Inflammatory macrophage treated with lipopolysaccharide for 4 hours (primary cell): ENCODE data around the gene TBX3.
A peak's percentile ranks its signal among the peaks of the same experiment; 100 is the strongest.
"Not testable (repeated sequence)": the region's sequence is repeated elsewhere in the genome, so short reads cannot be mapped to it uniquely, and the experiment has no call there.

Source experiments
- DNase-seq: peaks from one replicate; pipeline ENCODE4 v3.0.0-alpha.2; 2020

The TBX3 gene

DNA sequence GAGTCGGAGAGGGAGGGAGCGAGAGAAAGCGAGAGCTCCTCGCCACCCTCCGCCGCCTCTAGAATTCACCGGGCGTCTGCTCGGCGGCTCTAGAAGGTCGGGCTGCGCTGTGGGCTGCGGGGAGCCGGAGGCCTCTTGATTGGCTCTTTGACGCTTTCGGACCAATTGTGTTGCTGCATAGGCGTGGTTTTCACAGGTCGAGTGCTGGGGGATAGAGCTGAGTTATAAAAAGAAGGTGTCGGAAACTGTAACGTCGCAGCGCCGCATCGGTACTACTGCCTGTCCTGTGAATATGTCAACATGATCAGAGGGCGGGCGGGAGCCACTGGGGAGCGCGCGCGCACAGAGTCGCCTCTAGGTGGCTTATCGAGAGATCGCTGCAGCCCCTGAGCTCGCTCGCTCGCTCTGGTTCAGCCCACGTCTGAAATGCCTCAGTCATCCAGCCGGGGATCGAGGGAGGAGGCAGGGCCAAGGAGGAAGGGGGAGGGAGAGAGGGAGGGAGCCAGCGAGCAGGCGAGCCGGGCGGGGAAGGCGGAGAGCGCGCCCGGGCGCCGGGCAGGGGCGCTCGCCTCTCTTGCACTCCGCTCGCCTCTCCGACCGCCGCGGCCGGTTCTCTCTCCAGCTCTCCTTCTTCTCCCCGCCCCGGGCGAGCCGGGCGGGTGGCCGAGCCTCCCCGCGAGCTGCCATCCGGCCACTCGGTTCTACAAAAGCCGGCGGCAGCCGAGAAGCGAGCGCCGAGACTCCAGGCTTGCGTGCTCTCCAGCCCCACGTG is at the start of gene TBX3:
Gene TBX3, minus strand, starts transcription at position 78 of the 772 bp plus-strand sequence. CDS start 975 bp downstream, outside the sequence.
- peak; percentile 60 for DNase-seq

DNA sequence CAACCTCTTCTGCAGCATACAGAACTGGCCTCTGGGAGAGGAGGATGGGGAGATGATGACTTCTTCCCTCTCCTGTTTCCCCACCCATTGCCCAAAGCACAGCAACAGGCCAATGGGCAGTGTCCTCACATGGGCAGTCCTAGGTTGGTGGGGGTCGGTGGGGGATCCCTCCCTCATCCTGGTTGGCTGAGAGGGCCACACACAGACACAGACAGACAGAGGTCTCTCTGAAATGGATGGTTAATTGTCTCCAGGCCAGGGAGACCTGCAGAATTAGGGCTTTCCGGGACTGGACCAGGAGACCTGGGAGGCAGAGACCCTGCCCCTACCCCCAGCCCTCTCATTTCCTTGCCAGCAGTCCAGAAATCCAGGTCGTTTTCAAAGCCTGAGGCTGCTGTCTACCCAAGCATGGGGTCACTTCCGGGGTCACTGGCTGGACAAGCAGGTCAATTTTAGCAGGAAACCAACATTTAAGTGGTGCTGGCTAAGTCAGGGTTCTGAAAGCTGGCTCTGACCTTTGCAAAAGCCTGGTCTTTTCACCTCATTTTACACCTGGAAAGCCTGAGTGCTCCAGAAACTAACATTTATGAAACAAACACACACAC is 48.6 kb upstream of the TBX3 start:
- no peak for DNase-seq

DNA sequence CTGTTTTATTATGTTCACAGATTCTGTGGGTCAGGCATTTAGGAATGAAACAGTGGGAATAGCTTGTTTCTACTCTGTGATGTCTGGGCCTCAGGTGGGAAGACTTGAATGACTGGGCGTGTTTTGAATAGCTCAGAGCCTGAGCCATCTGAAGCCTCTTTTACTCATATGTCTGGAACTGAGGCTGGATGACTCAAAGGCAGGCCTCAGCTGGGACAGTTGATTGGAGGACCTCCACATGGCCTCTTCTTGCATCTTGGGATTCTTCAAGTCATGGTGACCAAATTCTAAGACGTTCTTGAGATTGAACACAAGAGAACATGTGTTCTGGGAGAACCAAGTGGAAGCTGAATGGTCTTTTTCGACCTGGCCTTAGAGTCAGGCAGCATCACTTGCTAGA is 45.8 kb upstream of the TBX3 start:
- DNase-seq: no peak

DNA sequence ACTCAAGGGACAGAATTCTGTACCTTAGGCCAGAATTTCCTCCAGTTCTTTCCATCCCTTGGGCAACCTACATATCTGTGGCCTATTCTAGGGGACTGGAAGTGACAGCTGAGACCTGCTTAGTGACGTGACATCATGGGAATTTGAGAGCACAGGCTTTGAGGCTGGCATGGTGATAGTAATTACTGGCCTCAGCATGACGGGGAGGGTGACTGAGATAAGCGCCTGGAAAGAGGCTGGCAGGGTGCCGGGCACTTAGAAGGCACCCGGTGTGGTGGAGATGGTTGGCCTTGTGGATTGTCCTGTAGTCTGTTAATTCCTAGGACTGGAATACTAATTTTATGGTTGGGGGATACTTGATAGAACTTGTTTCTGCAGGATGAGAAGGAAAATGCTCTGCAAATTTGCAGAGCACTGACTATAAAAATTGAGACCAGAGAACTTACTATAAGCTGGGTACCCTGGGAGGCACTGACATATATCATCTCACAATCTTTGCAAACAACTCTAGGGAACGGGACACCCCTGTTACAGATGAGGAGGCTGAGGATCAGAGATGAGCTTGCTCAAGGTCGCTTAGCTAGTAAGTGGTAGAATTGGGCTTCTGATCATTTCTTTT is 42.2 kb upstream of the TBX3 start:
- DNase-seq: no peak

DNA sequence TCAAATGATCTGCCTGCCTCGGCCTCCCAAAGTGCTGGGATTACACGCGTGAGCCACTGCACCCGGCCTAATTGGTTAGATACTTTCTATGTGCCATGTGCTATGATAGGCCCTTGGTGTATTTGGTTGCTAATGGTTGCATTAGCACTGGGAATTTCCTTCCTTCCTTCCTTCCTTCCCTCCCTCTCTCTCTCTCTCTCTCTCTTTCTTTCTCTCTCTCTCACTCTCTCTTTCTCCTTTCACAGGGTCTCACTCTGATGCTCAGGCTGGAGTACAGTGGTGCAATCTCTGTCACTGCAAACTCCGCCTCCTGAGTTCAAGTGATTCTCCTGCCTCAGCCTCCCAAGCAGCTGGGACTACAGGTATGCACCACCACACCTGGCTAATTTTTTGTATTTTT is 38.2 kb upstream of the TBX3 start:
- not testable (repeated sequence) for DNase-seq

DNA sequence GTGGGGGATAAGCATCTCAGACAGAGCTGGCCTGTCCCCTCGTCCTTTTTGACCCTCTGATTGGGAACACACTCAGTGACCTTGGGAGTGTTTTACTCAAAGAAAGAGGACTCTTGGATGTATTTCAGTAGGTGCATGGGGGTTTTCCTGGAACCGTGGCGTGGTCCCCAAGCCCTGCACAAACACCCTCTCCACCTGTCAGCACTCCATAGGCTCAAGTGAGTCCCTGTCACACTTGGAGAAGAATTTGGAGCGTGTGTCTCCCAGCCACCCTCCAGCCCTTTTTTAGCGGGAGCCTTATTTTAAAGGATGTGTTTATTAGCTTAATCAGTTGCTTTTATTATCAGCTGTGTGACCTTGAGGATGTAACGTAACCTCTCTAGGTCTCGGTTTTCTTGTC is 37.3 kb upstream of the TBX3 start:
- no peak for DNase-seq

DNA sequence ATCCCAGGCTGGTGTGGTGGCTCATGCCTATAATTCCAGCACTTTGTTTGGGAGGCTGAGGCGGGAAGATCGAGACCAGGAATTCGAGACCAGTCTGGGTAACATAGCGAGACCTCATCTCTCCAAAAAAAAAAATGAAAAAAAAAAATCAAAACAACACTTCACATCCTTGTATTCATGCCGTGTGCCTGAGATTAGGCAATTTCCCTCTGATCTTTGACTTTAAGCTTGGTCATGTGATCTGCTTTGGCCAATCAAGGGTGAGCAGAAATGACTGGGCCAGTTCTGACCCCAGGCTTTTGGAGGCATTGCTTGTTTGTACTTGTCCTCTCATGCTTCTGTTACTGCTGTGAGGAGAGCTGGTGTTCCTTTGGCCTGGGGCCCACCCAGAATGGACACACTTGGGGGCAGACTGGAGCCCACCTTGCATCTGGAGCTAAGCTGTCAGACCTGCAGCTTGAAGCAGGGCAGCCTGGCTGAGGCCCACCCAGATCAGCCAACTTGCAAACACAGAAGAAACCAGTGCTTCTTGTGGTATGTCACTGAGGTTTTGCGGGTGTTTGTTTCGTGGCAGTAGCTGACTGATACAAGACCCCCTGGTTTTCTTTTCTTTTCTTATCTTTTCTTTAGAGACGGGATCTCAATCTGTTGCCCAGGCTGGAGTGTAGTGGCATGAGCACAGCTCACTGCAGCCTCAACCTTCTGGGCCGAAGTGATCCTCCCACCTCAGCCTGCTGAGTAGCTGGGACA is 29.7 kb upstream of the TBX3 start:
- no peak for DNase-seq

DNA sequence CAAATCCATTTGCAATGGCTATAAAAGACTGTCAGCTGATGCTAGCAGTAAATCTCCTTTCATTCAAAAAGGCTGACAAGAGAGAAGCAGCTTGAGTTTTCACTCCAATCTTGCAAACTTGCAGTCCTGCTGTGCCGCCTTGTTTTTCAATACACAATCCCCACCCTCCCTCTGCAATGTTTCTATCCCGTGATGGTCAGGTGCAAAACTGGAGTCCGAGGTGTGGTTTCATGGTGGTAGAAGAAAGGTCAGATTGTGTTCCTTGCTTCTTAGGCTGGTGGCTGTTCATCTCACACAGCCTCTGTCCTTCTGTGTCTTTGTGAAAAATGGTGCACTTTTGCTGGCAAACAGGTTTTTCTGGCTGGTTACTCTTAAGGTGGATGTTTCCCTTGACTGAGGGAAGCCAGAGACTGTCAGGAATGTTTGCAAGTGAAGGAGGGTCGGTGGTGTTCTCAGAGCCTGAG is 27.7 kb upstream of the TBX3 start:
- no peak for DNase-seq

DNA sequence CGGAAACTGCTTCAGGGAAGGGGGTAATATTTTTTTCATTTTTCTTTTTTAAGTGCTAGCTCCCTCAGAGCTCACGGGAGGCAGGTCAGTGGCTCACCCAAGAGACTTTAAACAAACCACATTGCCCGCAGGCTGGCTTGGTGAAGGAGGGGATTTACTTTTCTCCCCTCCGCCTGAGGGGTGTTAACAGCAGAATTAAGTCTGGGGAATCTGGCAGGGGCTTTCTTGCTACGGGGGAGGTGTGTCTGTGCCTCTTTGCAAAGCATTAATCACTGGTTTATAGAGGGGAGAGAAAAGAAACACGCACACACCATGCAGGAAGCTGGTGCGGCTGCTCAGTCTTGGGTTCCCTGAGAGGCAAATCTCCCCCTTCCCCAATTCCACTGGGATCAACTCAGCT is 26.2 kb upstream of the TBX3 start:
- no peak for DNase-seq

DNA sequence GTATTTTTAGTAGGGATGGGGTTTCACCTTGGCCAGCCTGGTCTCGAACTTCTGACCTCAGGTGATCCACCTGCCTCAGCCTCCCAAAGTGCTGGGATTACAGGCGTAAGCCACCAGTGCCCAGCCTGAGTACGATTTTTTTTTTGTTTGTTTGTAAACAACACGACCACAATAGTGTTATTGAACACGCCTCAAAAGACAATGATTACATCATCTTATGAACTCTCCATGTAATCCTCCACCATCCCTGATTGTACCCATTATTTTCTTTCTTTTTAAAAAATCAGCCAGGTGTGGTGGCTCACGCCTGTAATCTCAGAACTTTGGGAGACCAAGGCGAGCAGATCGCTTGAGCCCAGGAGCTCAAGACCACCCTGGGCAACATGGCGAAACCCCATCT is 25.1 kb upstream of the TBX3 start:
- no peak for DNase-seq

DNA sequence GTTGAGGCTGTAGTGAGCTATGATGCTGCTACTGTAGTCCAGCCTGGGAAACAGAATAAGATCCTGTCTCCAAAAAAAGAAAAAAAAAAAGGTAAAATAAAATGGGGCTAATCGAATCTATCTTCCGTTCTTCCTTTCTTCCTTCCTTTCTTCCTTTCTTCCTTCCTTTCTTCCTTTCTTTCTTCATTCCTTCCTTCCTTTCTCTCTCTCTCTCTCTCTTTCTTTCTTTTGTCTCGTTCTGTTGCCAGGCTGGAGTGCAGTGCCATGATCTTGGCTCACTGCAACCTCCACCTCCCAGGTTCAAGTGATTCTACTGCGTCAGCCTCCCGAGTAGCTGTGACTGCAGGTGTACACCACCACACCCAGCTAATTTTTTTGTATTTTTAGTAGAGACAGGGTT is 24.6 kb upstream of the TBX3 start:
- not testable (repeated sequence) for DNase-seq

DNA sequence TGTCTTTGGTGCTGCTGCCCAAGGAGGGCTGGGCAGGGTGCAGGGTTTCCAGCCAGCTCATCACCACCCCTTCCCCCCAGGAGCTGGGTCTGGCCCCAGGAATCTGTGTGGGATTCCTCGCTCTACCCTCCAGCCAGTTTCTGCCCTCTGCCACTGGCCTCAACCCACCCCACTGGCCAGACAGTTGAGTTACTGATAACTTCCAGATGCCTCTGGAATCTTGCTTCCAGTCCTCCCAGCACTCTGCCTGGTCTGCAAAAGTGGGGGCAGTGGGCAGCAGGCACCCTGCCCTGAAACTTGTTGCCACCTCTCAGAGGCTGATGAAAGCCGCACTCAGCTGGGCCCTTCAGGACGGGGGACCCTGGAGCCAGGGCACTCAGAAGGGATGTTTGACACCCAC is 20.1 kb upstream of the TBX3 start:
- no peak for DNase-seq

DNA sequence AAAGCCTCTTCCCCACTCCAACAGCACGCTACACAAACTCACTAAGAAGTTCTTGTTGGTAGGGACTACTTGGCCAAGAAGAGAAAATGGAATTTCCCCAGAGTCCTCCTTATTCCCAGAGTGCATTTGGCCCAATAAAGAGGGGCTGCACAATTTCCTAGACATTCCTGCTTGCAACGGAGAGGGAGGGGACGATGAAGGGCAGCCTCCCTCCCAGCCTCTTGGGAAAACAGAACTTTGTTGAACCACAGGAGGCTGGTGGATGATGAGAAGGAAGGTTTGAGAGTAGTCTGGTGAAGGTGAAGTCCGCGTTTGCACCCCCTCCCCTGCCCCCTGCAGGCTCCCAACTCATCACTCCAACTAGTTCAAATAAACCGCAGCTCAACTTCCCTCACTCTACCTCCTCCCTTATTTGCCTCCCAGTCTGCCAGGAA is 19.1 kb upstream of the TBX3 start:
- DNase-seq: no peak

DNA sequence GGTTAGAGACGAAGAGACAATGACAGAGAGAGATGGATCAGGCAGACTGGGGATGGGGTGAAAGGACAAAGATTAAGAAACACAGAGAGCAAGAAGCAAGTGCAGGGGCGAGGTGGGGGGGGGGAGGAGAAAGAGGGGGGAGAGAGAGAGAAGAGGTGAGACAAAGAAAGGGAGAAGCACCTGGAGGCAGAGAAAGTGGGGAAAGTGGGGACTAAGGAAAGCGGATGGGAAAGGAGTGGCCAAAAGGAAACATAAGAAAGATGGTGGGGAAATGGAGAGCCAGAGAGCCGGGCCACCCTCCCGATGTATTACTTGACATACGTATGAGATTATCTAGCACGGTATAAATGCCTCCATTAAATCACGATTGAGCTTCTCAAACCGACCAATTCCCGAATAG is 18.5 kb upstream of the TBX3 start:
- DNase-seq: no peak

DNA sequence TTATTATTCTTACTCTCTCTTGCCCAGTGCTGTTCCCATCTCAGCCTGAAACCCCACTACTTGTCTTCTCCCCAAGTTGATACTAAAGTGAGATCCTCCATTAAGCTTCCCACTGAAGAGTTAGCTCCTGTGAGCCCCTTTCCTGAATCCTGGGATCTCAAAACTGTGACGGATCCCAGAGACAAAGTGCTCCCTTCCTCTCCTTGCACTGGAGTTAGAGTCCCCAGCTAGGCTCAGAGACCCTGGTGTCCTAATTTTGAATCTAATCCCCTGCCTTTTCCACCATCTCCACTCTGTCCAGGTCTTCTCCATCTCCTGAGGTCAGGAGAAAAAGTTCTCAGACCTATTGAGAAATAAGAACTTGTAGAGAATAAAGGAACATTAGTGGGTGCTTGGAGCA is 17.6 kb upstream of the TBX3 start:
- no peak for DNase-seq

DNA sequence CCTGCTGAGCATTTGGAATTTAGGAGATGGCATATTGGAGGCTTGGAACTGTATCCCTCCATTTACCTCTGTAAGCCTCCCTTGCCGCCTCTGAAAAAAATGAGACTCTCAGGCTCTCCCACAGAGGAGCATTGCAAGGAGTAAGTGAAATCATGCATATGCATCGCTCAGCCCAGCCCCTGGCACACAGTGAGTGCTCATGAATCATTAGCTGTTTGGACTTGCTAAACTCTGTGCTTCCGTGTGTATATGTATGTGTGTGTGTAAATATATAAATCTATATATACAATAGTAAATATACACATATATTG is 17.1 kb upstream of the TBX3 start:
- DNase-seq: no peak

DNA sequence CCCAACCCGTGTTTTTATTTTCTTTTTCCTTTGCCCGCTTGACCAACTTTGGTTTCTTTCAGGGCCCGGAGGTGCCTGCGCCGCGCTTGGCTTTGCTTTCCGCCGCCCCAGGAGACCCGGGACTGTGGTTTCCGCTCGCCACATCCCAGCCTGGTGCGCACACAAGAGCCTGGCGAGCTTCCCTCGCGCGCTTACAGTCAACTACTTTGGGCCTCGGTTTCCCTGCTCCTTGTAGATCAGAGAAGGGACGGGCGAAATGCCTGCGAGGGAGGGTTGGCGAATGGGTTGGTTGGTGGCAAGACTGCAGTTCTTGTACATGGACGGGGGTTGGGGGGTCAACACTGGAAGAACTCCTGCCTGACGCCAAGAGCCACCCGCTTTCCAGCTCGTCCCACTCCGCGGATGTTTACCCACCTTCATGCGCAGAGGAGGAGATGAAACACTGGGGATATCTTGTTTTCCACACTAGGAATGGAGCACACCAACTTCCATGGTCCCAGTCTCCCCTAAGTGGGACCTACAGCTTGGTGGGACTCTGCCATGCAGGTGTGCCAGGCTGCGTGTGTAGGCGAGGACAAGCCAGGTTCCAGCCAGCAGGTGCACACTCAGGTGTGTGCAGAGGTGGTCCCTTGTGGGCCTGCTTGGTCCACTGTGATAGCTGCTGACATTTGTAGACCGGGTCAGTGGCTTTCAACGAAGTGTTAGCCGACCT is 16.6 kb upstream of the TBX3 start:
- no peak for DNase-seq

DNA sequence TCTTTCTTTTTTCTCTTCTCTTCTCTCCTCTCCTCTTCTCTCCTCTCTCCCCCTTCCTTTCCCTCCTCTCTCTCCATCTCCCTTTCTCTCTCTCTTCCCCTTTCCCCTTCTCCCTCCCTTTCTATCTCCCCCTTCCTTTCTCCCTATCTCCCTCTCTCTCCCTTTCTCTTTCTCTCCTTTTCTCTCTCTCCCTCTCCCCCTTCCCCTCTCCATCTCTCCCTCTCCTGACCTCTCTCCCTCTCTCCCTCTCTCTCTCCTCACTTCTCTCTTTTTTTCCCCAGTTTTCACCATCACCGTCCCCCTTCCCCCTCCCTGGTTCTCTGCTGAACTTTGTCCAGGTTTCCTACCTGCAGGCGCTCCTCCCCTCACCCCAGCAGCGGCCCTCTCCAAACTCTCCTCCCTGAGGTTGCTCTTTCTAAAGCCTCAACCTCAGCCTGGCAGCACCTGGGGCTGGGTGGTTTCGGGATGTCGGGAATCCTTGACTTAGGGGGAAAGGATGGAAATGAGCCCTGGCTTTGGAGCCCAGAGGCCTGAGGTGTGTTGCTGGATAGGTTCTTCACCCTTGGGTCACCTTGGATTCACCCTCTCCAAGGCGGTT is 14.7 kb upstream of the TBX3 start:
- DNase-seq: no peak

DNA sequence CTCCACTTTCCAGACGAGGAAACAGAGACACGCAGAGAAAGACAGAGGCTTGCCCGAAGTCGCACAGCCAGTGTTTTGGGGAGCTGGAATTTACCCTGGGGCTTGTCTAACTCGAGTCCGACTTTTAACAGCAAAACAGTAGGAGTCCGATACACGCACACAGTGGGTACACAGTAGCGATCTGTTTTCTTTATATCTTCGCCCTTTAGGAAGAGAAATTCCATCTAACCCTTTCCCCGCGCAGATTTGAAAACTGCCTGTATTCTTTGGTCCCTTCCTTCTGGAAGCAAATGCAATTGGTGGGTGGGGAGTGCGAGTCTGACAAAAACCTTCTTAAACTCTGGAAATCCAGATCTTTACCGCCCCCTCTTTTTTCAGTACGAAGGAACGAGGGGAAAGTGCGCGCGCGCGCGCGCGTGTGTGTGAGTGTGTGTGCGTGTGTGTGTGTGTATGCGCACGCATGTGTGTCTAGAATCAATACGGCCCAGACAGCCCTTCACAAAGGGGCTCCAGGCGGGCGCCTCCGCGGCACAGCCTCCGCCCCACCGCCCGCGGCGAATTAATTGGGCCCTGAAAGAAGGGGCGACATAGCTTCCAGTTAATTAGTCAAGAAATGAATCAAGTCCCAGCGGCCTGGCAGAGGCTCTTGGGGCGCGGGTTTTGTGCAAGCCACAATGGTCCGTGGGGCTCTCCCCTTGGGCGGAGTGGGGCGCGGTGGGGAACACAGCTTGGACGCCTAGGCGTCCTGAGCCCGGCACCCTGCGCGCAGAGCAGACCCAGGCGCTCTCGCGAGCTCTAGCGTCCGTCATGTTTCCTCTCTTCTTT is 14.0 kb upstream of the TBX3 start:
- no peak for DNase-seq

DNA sequence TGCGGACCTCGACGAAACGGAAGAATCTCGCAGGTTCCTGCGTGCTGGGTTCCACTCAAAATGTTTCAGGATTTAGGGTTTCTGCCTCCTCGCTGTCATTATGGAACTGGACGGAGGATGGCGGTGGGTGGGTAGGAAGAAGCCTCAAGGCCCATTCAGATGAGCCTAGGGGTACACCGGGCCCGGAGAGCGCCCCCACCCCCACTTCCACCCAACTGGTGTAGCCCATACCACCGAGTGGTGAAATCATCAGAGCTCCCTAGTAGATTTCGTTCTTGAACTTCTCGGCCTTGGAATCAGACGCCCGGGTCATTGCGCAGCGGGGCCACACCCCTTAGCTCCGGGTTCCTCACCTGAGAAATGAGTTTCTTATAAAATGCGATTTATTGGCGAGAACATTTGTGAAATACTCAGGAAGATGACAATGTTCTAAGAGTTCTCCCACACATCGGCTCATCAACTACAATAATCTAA is 13.3 kb upstream of the TBX3 start:
- no peak for DNase-seq

DNA sequence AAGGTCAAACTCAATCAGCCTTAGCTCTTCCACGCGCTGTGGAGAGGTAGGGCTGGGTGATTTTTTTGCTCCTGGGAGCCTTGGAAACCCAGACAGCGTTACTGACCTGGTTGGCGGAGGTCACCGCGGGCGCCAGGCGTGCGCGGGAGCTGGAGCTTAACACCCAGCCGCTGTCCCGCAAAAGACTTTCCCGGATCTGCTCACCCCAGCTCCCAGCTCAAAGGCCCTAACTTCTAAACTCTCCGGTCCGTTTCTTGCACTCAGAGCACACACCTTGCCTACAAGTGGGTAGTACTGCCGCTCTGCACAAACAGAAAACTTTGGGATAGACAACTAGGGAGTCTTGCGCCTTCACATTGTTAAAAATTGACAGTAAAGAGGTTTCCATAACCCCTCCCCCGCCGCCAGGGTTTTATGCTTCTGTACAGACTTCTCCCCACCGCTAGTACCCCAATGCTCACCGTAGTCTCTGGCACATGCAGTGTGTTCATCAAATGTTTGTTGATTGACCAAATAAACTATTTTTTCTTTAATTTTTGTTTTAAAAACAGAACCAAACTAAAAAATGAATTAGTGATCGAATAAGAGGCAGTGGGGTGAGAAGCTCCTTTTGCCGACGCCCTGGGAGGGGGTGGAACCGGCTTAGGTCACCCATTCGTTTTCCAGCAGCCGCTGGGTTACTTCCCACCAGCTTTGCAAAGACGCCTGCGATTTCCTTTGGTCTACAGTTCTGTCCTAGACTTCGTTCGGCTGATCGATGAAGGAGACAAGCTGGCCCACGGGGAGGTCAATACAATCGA is 12.7 kb upstream of the TBX3 start:
- DNase-seq: no peak
